ENCODE results near the gene INMT.

The INMT gene

DNA sequence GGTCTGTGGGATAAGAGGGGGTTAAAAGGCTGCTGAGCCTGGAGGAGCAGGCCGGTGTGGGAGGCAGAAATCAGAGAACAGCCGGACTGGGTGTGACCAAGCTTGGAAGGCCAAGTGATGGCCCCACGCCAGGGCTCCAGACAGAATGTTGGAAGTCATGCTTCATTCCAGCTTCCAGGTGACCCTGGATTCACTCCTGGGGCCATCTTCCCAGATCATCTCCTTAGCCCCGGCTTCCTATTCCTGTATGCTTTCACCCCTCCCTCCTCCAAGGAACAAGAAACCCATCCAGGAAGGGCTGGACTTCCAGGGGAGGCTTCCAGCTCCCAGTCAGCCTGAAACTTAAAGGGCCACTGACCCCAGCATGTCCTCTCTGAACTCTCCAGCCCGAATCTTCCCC lies 1.0 kb downstream of the INMT start:
- peak; percentile 20 for DNase-seq (ENCODE audit: low read depth)

DNA sequence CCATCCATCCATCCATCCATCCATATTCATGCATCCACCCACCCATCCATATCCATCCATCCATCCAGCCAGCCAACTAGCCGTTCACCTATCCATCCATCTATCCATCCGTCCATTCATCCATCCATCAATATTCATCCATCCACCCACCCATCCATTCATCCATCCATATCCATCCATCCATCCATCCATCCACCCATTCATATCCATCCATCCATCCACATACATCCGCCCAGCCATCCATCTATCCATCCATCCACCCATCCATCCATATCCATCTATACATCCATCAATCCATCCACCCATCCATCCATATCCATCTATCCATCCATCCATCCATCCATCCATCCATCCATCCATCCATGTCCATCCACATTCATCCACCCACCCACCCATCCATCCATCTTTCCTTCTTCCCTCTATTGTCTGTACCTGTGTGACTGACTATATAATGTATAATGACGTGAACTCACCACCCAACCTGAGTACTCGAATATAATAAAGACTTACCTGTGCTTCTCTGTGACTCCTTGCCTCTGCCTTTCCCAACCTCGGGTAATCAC lies 2.5 kb downstream of the INMT start:
- DNase-seq (ENCODE audit: low read depth) = no peak

DNA sequence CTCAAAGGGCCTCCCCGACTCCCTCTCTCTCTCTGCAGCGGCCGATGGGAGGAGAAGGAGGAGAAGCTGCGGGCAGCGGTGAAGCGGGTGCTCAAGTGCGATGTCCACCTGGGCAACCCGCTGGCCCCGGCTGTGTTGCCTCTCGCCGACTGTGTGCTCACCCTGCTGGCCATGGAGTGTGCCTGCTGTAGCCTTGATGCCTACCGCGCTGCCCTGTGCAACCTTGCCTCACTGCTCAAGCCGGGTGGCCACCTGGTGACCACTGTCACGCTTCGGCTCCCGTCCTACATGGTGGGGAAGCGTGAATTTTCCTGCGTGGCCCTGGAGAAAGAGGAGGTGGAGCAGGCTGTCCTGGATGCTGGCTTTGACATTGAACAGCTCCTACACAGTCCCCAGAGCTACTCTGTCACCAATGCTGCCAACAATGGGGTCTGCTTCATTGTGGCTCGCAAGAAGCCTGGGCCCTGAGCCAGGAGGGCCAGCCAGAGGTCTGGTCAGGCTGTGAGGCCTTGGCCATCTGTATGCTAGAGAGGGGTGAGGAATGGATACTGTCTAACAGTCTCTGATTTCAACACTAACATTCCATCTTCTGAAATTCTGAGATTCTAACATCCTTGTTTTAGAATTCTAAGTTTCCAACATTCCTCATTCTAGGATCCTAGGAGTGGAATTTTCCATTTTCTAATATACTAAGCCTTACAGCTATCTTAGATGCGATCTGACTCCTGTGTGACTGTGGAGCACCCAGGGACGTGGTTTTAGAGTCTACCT lies 3.6 kb downstream of the INMT start:
- no peak for DNase-seq (ENCODE audit: low read depth)

DNA sequence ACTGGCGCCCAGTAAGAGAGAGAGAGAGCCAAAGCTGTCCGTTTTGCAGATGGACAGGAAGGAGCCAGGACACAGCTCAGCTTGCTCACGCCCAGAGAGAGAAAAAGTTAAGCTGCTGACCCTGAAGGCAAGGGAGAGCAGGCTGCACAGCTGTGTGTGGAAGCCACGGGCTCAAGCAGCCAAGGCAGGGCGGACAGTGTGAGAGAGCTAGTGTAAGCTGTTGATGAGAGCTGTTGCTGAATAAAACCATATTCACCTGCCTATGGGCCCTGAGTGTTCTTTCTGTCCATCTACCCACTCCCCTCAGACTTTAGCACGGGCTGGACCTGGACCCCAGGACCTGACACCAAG lies 5.4 kb downstream of the INMT start:
- DNase-seq (ENCODE audit: low read depth) = no peak

DNA sequence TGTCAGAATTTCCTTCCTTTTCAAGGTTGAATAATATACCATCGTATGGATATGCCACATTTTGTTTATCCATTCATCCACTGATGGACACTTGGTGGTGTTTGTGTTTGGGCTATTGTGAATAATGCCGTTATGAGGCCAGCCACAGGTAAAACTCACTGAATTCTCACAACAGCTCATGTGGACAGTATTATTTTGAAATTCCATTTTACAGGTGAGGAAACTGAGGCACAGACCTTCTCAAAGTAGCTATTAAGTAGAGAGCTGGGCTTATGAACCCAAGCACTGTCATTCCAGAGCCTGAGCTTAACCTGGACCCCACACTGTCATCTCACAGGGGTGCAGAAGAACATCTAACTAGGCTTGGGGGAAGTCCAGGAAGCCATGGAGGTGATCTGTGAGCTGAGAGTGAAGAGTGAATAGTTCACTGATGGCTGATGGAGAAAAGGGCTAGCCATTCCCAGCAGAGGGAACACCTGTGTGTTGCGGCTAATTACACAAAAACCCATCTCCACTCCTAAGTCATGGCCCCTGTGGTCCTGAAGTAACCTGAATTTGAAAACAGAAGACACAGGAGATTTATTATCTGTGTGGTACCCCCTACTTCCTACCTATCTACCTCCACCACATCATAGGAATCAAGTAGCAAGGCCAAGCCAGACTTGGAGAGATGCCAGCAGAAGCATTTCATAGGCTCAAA lies 8.7 kb downstream of the INMT start:
- DNase-seq (ENCODE audit: low read depth) = no peak

DNA sequence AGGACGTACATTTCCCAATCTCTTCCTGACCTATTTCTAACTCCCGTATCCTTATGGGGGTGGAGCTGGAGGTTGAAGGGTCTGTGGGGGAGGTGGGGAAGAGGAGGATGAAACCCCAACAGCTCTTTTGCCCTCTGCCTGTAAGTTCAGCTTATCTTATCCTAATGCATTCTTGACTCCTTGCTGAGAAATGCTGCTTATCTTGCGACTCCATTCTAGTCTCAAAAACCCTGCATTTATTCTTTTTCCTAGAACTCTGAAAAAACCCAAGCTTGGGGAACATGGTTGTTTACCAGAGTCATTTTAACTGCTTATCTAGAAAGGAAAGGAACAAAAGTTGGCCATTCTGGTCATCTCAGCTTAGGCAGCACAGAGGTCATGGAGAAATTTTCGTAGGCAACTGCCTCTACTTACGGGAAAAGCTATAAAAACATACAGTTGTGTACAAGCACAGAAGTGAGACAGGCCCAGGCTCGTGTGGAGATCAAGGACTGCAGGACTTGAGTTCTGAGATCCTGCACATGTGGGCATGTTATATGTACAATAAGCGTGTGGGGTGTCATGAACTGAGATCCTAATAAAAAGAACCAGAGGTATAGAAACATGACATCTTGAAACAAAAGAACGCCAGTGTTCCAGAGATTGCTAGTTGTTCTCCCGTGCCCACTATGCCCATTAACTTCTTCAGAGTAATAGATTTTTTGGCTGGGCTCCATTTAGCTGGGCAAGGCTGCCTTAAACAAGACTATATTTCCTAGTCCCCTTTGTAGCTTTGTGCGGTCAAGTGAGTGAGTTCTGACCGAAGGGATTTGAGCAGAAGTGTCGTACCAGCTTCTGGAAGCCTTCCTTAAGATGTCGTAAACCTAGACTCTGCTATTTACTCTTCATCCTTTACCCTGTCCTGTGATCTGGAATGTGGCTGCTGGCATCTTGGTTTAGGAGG lies 9.6 kb downstream of the INMT start:
- DNase-seq (ENCODE audit: low read depth) = no peak

DNA sequence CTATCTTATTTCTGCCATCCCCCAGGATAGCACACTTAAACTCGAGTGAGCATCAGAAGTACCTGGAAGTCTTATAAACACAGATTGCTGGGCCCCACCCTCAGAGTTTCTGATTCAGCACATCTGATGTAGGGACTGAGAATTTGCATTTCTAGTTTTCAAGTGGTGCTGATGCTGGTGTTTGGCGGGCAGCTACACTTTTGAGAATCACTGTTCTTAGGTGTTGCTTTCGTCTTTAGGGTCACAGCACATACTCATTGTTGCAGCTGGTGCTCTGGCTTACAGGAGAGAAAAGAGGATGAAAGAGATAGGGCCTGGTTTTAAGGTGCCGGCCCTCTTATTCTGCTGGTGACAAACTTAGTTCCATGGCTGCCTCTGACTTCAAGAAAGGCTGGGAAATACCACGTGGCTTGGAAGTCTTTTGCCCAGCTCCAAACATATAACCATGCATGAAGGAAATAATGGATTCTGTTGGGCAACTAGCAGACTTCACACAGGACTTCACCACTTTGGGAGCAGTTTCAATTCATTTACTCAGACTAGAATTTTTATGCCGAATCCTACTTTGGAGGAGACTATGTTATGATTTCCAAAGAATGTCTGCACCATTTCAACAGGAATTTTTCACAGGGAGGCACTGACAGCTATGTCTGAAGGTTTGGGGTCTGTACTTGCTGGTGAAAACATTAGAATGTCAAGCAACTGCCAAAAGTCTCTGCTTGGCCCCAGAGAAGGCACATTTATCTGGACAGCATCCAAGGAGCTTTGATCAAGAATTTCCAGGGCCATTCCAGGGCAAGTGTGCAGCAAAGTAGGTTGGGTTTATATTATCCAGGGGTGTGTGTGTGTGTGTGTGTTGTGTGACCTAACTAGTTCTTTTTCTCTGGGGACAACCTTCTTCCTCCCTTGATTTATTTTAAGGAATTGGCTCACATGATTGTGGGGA lies 12.4 kb downstream of the INMT start:
- peak; percentile 17 for DNase-seq (ENCODE audit: low read depth)

DNA sequence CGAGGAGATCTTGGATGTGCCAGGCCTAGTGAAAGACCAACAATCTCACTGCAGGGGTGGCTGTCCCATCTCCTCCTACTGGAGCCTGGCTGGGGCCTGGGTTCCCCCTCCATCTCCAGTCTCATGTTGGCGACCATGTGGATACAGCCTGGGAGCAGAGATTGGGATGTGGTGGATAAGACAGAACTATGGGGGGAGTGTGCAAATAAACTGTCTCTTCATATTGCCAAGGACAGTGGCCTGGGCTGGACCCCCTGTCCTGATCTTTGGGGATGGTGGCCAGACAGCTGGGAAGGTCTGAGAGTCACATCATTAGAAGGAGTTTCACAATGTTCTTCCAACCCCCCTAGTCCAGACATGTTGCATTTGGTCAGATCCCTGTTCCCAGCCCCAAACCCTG lies 13.5 kb downstream of the INMT start:
- DNase-seq (ENCODE audit: low read depth) = no peak

DNA sequence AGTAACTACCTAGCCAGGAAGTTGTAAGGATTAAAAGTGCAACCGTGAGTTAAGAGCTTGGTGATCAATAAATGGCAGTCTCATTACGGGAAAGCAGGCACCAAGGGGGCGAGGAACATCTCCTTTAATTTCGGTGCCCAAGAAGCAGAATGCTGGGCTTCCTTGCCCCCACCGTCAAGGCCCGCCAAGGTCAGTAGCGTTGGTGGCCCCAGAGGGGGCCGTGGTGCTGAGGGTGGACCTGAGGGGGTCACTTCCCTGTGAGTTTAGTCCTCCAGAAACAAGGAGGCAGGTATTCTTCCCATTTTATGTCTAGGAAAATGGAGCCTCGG lies 18.9 kb downstream of the INMT start:
- no peak for DNase-seq (ENCODE audit: low read depth)

DNA sequence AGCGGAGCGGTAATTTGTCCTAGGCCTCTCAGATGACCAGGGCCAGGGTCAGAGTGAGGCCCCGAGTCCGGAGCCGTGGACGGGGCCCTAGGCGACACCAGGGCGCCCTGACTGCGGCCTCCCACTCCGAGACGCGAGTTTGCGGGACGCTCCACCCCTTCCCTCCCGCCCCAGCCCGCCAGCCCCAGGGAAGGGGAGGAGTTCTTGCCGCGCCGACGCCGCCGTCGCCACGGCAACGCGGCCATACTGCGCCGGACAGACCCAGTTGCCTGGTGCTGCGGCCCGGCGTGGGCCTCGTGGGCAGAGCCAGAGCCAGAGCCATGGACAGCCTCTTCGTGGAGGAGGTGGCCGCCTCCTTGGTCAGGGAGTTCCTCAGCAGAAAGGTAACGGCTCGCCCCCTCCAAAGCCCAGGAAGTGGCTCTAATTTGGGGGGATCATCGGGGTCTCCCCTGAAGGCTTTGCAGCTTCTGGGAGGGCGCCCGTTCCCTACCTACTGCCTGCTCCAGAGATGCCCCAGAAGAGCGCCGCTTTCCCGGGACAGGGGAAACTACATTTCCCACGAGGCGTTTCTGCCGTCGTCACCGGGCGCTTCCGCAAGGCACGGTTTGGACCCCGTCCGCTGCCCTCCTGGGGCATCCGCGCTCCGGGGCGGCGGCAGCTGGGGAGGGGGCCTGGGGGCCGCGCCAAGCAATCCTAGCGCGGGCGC lies 19.4 kb downstream of the INMT start, which contains the start of gene MINDY4:
Gene MINDY4, plus strand, starts transcription at position 244 of the 706 bp plus-strand sequence. Its CDS starts 77 bp downstream, at position 321.
- DNase-seq (ENCODE audit: low read depth) = peak; percentile 75

DNA sequence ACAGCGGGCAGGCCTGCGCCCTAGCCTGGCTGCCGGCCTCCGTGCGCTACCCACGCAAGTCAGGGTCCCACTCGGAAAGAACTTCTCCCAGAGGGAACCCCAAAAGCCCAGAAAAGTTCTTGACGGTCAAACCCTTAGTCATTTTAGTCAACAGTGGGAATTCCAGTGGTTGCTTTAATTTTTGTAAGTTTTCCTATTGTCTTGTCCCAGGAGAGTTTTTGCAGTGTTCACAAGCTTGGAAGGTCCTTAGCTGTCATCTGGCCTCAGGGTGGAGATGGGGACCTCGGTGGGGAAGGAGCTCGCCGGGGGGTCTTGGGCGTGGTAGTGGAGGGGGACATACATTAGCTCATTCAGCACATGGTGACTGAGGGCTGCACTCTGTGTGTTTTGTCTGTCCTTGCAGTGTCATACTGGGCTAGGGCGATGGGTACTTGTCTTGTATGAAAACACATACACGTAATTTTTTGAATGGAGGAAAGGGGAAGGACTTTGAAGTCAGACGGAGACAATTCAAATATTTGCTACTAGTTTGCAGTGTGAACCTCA lies 20.0 kb downstream of the INMT start:
- no peak for DNase-seq (ENCODE audit: low read depth)

DNA sequence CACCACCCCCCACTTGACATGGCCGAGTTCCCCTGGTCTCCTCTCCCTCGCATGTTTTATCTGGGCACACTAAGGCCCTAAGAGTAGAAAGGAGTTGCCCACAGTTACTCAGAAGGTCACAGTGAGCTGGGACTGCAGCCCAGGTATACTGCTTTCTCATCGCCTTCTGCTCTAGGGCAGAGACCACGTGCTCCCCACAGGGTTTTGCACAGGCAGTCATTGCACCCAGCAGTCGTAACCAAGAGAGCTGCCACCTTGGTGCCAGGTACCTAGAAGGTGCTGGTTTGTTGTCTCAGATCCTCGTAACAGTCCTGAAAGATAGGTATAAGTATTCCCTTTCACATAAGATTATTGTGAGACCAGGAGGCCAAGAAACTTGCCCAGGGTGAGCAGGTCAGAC lies 21.0 kb downstream of the INMT start:
- DNase-seq (ENCODE audit: low read depth) = no peak

DNA sequence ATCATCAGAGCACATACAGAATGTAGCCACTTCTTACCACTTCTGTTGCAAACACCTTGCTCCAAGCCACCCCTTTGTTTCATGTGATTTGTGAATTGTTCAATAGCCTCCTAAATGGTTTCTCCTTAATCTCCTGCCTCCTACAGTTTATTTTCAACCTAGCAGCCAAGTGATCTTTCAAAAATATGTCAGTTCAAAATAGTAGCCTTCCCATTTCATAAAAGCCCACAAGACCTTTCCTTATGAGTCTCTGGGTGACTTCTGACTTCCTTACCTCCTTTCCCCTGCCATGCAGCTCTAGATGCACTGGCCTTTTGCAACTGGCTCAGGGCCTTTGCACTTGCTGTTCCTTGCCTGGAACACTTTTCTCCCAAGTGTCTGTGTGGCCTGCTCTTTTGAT lies 24.1 kb downstream of the INMT start:
- DNase-seq (ENCODE audit: low read depth) = no peak

DNA sequence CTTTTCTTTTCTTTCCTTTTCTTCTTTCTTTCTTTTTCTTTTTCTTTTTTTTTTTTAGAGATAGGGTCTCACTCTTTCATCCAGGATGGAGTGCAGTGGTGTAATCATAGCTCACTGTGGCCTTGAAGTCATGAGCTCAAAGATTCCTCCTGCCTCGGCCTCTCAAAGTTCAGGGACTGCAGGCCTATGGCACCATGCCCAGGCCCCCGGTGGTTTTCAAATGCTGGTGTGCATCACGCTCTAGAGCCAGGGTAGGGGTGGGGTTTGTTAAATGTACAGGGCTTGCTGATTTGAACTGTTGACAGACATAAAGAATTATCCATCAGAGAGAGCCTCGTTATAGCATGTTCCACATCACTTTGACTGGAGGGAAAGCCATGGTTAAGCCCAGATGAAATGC lies 25.0 kb downstream of the INMT start:
- DNase-seq (ENCODE audit: low read depth) = no peak

DNA sequence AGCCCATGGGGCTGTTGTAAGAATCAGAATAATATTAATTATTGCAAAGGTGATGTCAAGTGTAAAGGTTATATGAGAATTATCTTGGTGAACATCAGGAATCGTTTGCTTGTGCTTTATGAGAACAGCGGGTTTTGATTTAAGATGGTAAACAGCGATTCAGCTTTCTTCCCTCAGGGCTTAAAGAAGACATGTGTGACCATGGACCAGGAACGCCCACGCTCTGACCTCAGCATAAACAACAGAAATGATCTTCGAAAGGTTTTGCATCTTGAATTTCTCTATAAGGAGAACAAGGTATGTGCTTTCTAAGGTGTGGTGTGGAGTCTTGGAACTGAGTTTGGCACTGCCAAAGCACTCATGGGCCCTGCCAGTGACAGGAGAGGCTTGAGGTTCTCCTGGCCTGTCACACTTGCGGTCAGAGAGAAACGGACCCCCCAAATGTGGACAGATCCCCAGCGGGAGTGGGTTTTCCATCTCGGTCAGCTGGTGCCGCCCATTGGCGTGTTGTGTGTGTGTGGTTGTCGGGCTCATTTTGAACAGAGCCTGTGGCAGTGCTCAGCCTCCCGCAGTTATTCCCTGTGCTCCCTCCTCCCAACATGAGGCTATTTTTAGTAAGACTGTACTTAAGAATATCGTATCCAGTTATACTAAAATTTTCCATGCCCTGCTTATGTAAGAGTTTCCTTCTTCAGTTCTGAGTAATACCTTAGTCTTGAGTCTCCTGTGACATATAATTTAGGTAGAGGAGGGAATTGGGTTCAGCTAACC lies 26.5 kb downstream of the INMT start:
- peak; percentile 85 for DNase-seq (ENCODE audit: low read depth)

DNA sequence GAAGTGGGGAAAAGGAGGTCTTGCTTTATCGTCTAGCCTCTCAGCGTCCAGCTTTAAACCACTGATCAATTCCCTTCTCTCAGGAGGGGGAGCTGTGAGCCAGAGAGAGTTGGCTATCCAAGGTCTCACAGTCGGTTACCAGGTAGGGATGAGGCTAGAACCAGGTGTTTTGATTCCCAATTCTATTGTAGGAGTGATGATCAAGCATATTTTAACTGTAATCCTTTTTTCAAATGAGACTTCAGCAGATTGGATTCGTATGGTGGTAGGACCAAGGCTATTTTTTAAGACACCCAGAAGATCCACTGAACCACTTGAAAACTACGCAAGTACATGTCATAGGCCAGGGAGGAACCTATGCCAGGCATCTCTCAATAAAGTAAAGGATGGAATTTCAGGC lies 27.6 kb downstream of the INMT start:
- no peak for DNase-seq (ENCODE audit: low read depth)

DNA sequence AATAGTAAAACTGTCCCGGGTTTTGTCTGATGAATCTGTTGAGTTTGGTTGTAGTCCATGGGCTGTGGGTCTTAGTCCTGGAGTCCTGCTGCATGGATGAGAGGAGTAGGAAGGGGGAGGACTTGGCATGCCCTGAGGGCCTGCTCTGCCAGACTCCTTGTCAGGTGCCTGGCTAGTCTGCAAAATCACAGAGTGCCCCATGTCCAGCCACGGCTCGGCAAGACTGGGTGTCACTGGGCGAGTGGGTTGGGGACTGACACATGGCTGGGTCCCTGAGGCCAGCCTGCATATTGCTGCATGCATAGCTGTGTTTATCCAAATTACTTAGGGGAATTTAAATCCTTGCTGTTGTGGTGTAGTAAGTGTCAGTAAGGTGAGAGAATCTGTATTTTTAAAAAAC lies 29.0 kb downstream of the INMT start:
- no peak for DNase-seq (ENCODE audit: low read depth)

DNA sequence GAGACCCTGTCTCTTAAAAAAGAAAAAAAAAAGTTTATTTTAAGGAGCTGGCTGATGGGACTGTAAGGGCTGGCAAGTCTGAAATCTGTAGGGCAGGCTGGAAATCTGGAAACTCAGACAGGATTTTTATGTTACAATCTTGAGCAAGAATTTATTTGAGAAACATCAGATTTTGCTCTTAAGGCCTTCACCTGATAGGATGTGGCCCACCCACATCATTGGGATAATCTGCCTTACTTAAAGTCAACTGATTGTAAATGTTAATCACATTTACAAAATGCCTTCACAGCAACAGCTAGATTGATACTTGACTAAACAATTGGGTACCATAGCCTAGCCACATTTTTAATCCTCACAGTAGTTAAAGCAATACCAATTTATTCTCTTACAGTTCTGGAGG lies 30.8 kb downstream of the INMT start:
- DNase-seq (ENCODE audit: low read depth) = no peak

DNA sequence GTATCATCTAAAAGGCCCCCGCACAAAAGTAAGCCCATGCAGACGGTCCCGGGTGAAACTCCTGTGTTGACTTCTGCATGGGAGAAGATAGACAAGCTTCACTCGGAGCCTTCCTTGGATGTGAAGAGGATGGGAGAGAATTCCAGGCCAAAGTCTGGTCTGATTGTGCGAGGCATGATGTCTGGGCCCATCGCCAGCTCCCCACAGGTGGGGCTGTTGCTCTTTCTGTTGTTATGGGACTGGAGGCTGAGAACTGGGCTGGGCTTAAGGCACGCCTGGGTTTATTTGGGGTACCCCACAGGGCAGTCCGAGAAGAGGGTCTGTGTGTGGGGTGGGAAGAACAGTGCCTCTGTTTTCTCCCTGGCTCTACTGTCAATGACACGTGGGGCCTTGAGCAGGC lies 33.9 kb downstream of the INMT start:
- no peak for DNase-seq (ENCODE audit: low read depth)

DNA sequence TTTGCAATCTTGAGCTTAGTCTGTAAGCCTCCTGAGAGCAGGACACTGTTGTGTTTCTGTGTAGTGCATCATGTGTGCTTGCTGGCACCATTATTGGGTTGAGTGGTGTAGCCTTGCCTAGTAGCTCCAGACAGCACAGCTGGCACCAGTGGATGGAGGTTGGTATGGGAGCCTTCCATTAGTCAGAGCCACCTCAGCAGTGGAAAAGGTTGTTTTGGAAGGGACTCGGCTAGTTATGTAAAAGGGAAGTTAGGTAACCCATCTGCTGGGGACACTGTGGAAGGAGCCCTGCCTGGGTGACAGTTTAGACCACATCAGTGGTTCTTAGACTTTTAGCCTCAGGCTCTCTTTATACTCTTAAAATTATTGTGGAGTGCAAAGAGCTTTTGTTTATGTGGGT lies 35.6 kb downstream of the INMT start:
- DNase-seq (ENCODE audit: low read depth) = no peak

All from stromal cell of bone marrow (primary cell).